H1 (cell line): ENCODE results near the gene GGT5. TPM values are rescaled to one million over a fixed set of nuclear protein-coding genes. Genes with fewer than 3 reads are reported as not detected.
"Not testable (repeated sequence)": the region's sequence is repeated elsewhere in the genome, so short reads cannot be mapped to it uniquely, and the experiment has no call there.

Experiments used
- CTCF ChIA-PET: fragments of 300-600 bp; sonication (Branson Sonifier 250); formaldehyde crosslinking; loops from one replicate; lab custom pipeline; 2021; ENCODE audit not compliant: partially characterized antibody; lab: Charles Lee
- POLR2A ChIA-PET: fragments of 300-600 bp; sonication (Branson Sonifier 250); formaldehyde crosslinking; loops from one replicate; lab custom pipeline; 2021; ENCODE audit warnings: inconsistent platforms; ENCODE audit not compliant: partially characterized antibody; lab: Charles Lee
- DNase-seq, 2 experiments: peaks; one replicate each; pipeline versions ENCODE4 v3.0.0 to v3.0.0-alpha.2; 2010 to 2022; ENCODE audit warnings: low spot score in 2 of 2, low read depth in 1 of 2, mixed read lengths in 1 of 2
- FAIRE-seq: peaks from 2 replicates; lab custom pipeline; 2011; peaks lifted over from hg19 to GRCh38; lab: Jason Lieb, UNC
- H2AFZ ChIP-seq: 2 replicates; pipeline ENCODE4 v1.8.1; 2012; ENCODE audit warnings: low read length, inconsistent platforms
- H2AK5ac ChIP-seq: 2 replicates; pipeline ENCODE4 v1.6.1; 2013; ENCODE audit warnings: low read depth, low read length
- H2BK120ac ChIP-seq: replicated peaks from 2 replicates; pipeline ENCODE3; 2013; ENCODE audit warnings: low read depth, low read length, inconsistent platforms
- H2BK12ac ChIP-seq: 2 replicates; pipeline ENCODE4 v1.6.1; 2013; ENCODE audit warnings: low read depth, low read length
- H2BK15ac ChIP-seq: 2 replicates; pipeline ENCODE4 v1.6.1; 2013; ENCODE audit warnings: low read length
- H2BK20ac ChIP-seq: 2 replicates; pipeline ENCODE4 v1.6.1; 2013; ENCODE audit warnings: low read length
- H2BK5ac ChIP-seq: 2 replicates; pipeline ENCODE4 v1.6.1; 2013; ENCODE audit warnings: low read depth, low read length
- H3K14ac ChIP-seq: 2 replicates; pipeline ENCODE4 v1.6.1; 2013; ENCODE audit warnings: inconsistent platforms; ENCODE audit not compliant: insufficient read length
- H3K18ac ChIP-seq: 2 replicates; pipeline ENCODE4 v1.6.1; 2013; ENCODE audit warnings: low read length; ENCODE audit errors: extremely low read depth
- H3K23ac ChIP-seq: 2 replicates; pipeline ENCODE4 v1.6.1; 2013; ENCODE audit warnings: inconsistent platforms; ENCODE audit not compliant: insufficient read length
- H3K23me2 ChIP-seq: 2 replicates; pipeline ENCODE4 v1.6.1; 2013; ENCODE audit warnings: low read depth, low read length
- H3K27ac ChIP-seq: 2 replicates; pipeline ENCODE4 v1.6.1; 2011; ENCODE audit warnings: low read depth, low read length, inconsistent platforms
- H3K27me3 ChIP-seq, 4 experiments: replicated peaks in 1 of 4; 1 replicate in 1 of 4; 2 replicates in 3 of 4; pipeline versions ENCODE4 v1.6.1 to v1.8.1; 2011 to 2013; ENCODE audit warnings: low read length in 3 of 4, mild to moderate bottlenecking in 3 of 4, inconsistent platforms in 2 of 4, mixed read lengths in 2 of 4, moderate library complexity in 1 of 4; ENCODE audit not compliant: control insufficient read depth in 3 of 4, insufficient read depth in 3 of 4; ENCODE audit errors: extremely low read depth in 1 of 4
- H3K36me3 ChIP-seq, 4 experiments: 2 replicates each; pipeline versions ENCODE4 v1.6.1 to v1.8.1; 2011 to 2013; ENCODE audit warnings: mild to moderate bottlenecking in 4 of 4, low read length in 3 of 4, moderate library complexity in 2 of 4, control low read depth in 1 of 4, inconsistent platforms in 1 of 4; ENCODE audit not compliant: insufficient read depth in 4 of 4, control insufficient read depth in 2 of 4
- H3K4ac ChIP-seq: replicated peaks from 2 replicates; pipeline ENCODE3; 2013; ENCODE audit warnings: low read length, low read depth, mixed read lengths, inconsistent platforms; ENCODE audit not compliant: insufficient read length
- H3K4me1 ChIP-seq, 4 experiments: replicated peaks in 1 of 4; 1 replicate in 1 of 4; 2 replicates in 3 of 4; pipeline versions ENCODE4 v1.6.1 to v1.8.1; 2011 to 2013; ENCODE audit warnings: low read length in 3 of 4, inconsistent platforms in 2 of 4, mixed read lengths in 1 of 4; ENCODE audit not compliant: insufficient read depth in 4 of 4, control insufficient read depth in 3 of 4
- H3K4me2 ChIP-seq, 2 experiments: 2 replicates each; pipeline versions ENCODE4 v1.6.1 to v1.8.1; 2011 to 2013; ENCODE audit warnings: low read depth in 2 of 2, low read length in 2 of 2, control low read depth in 1 of 2, inconsistent platforms in 1 of 2, mild to moderate bottlenecking in 1 of 2; ENCODE audit not compliant: insufficient read depth in 1 of 2
- H3K4me3 ChIP-seq, 4 experiments: fragments of 200-600, 300-600 bp in 1 of 4; sonication (generic), shearing (Covaris generic), sonication (Bioruptor Twin) in 1 of 4; 2 replicates each; pipeline versions ENCODE4 v1.5.1 to v1.8.1; 2011 to 2016; ENCODE audit warnings: low read length in 4 of 4, low read depth in 3 of 4, control low read depth in 2 of 4, inconsistent platforms in 2 of 4, mild to moderate bottlenecking in 2 of 4, mixed read lengths in 1 of 4, moderate library complexity in 1 of 4; ENCODE audit not compliant: insufficient read depth in 2 of 4; ENCODE audit errors: extremely low read depth in 1 of 4
- H3K56ac ChIP-seq: replicated peaks from 2 replicates; pipeline ENCODE3; 2013; ENCODE audit warnings: low read depth, mild to moderate bottlenecking, mixed read lengths, low read length, inconsistent platforms; ENCODE audit not compliant: insufficient read length
- H3K79me1 ChIP-seq: 2 replicates; pipeline ENCODE4 v1.6.1; 2013; ENCODE audit warnings: low read depth, low read length, control low read depth
- H3K79me2 ChIP-seq, 2 experiments: 2 replicates each; pipeline versions ENCODE4 v1.6.1 to v1.8.1; 2012 to 2013; ENCODE audit warnings: low read length in 2 of 2, mild to moderate bottlenecking in 2 of 2, inconsistent platforms in 1 of 2; ENCODE audit not compliant: insufficient read depth in 2 of 2, control insufficient read depth in 1 of 2
- H3K9ac ChIP-seq, 4 experiments: replicated peaks in 1 of 4; 1 replicate in 1 of 4; 2 replicates in 3 of 4; pipeline versions ENCODE4 v1.6.1 to v1.8.1; 2011 to 2013; ENCODE audit warnings: low read depth in 3 of 4, low read length in 3 of 4, control low read depth in 2 of 4, mild to moderate bottlenecking in 2 of 4, moderate library complexity in 2 of 4, inconsistent platforms in 1 of 4; ENCODE audit errors: extremely low read depth in 1 of 4
- H3K9me3 ChIP-seq, 2 experiments: 2 replicates each; pipeline versions ENCODE4 v1.6.1 to v1.8.1; 2012 to 2013; ENCODE audit warnings: mild to moderate bottlenecking in 2 of 2, moderate library complexity in 2 of 2, control low read depth in 1 of 2, inconsistent platforms in 1 of 2, low read depth in 1 of 2, low read length in 1 of 2, mixed read lengths in 1 of 2; ENCODE audit not compliant: insufficient read depth in 2 of 2
- H4K20me1 ChIP-seq, 2 experiments: replicated peaks in 1 of 2; 2 replicates each; pipeline versions ENCODE3 to v1.8.1; 2011 to 2013; ENCODE audit warnings: inconsistent platforms in 2 of 2, low read length in 2 of 2, mild to moderate bottlenecking in 1 of 2; ENCODE audit not compliant: insufficient read depth in 2 of 2, control insufficient read depth in 1 of 2
- H4K5ac ChIP-seq: 2 replicates; pipeline ENCODE4 v1.6.1; 2013; ENCODE audit warnings: low read length, low read depth, mixed read lengths, inconsistent platforms; ENCODE audit not compliant: insufficient read length
- H4K8ac ChIP-seq: 2 replicates; pipeline ENCODE4 v1.8.0; 2013; ENCODE audit warnings: mild to moderate bottlenecking, moderate library complexity, low read length, inconsistent platforms; ENCODE audit not compliant: insufficient read depth; ENCODE audit errors: extremely low read depth
- H4K91ac ChIP-seq: replicated peaks from 2 replicates; pipeline ENCODE3; 2013; ENCODE audit warnings: low read length, mixed read lengths, inconsistent platforms; ENCODE audit not compliant: insufficient read length
- WGBS, 2 experiments: shearing (Covaris generic) in 1 of 2; methylation state at CpG; one replicate each; pipeline versions ENCODE4 v1.1.6 to v1.1.7; 2013 to 2015; ENCODE audit warnings: low lambda C conversion rate in 2 of 2, mixed read lengths in 2 of 2, inconsistent platforms in 1 of 2, low coverage in 1 of 2, missing lambda C conversion rate in 1 of 2; ENCODE audit not compliant: insufficient replicate concordance in 2 of 2, insufficient coverage in 1 of 2, insufficient read length in 1 of 2; ENCODE audit errors: extremely low coverage in 1 of 2, missing lambda C conversion rate in 1 of 2; 5-methylcytosine and 5-hydroxymethylcytosine counted together
- polyA plus RNA-seq, 7 experiments: library from polyadenylated mRNA; depleted of rRNA in 3 of 7; stranded (reverse) in 5 of 7; unstranded in 2 of 7; fragments of >200 nt in 5 of 7; fragments of 200-250 nt in 2 of 7; gene quantifications; 1 replicate in 5 of 7; 2 replicates in 1 of 7; 4 replicates in 1 of 7; pipeline versions ENCODE4 v1.2.1 to v1.2.3, GENCODE V29; 2011 to 2013; ENCODE audit warnings: missing spikeins in 2 of 7, mixed read lengths in 2 of 7
- total RNA-seq: library from RNA; stranded (reverse); fragmentation: NEBNext Ultra II Directional; extraction: Animal tissue kit (Norgen Biotek cat#: 25700); gene quantifications from 2 replicates; pipeline ENCODE4 v1.2.1, GENCODE V29; 2021

The GGT5 gene
- total and polyA plus RNA-seq, 2 of the 8 experiments (the other 6 are each of a cell fraction or from before 2014, with no cell fraction given): 0.05 TPM; not detected in 1

- H3K14ac ChIP-seq, H3K56ac ChIP-seq, H3K27ac ChIP-seq, H3K79me1 ChIP-seq, H3K79me2 ChIP-seq, H2AK5ac ChIP-seq, H2AFZ ChIP-seq, H3K9ac ChIP-seq, H4K5ac ChIP-seq, POLR2A ChIA-PET, H3K18ac ChIP-seq, H2BK120ac ChIP-seq, H3K36me3 ChIP-seq, FAIRE-seq, H3K27me3 ChIP-seq, H4K91ac ChIP-seq, H3K4me1 ChIP-seq, H3K4ac ChIP-seq, H2BK15ac ChIP-seq, H4K20me1 ChIP-seq, DNase-seq, CTCF ChIA-PET, H3K9me3 ChIP-seq, H4K8ac ChIP-seq, H2BK20ac ChIP-seq, H2BK12ac ChIP-seq, H3K4me2 ChIP-seq, H2BK5ac ChIP-seq, H3K4me3 ChIP-seq, H3K23me2 ChIP-seq, H3K23ac ChIP-seq: not testable (repeated sequence)
- whole genome bisulfite sequencing, 2 experiments: 91% methylated on average over 18 of the region's 18 CpGs; no CpG with 5 or more reads in 1 of the 2 experiments
Measured at GRCh38 chr22:24262185-24262749, 17.4 kb upstream of the GGT5 start.
